Vagina (tissue), 2 donors: ENCODE results near the gene RFX5.

ENCODE experiments used
- POLR2A ChIP-seq, 2 donors: fragments of 450-650 bp; IDR thresholded peaks; one replicate each; pipeline ENCODE4 v1.6.1; 2017; ENCODE audit warnings: antibody characterized with exemption in 2 of 2, mild to moderate bottlenecking in 2 of 2, moderate library complexity in 2 of 2
- POLR2AphosphoS5 ChIP-seq, 2 donors: sonication (generic); formaldehyde crosslinking; IDR thresholded peaks; one replicate each; pipeline ENCODE4 v1.9.0; 2017; ENCODE audit warnings: antibody characterized with exemption in 2 of 2, mild to moderate bottlenecking in 2 of 2, low read depth in 1 of 2; ENCODE audit not compliant: insufficient read depth in 1 of 2

DNA sequence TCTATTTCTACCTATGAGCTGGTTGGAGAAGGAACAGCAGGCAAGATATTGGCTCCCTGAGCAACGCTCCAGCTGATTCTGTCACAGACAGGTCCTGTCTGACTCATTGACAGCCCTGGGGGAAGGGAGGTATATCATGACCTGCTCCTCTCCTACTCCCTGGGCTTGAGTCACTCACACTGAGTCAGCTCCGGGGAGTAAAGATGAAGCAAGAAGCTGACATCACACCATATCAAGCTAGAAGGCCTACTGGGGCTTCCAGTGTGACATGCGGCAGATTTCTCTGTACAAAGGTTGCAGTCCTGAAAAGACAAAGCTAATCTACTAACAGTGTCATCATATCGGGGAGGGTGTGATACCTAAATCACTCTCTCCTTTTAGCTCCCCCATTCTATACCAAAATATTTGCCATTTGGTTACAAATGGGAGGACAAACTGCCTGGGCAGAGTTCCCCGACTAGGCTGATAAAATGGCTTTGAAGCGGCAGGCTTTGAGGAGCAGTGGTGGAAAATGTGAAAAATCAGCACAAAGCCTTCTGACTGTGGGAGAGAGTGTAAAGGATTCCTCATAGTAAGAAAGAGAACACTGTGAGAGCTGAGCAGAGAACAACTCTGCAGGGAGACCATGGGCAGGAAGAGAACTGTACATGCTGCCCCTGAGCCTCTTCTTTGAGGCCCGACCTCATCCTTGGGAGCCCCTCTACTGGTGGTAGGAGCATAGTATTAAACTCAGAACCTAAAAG lies 35.3 kb downstream of the RFX5 start:
- no peak for TF ChIP-seq POLR2A (IDR thresholded peaks at IDR 0.05)
- TF ChIP-seq POLR2AphosphoS5 (IDR thresholded peaks at IDR 0.05; ENCODE audit: insufficient read depth in 1 of 2, low read depth in 1 of 2): peak; percentile 61 to 94
